Stimulated activated CD8-positive, alpha-beta memory T cell treated with anti-CD3 and anti-CD28 coated beads, Interleukin-15, amount 100 ng/mL, for 48 hours (primary cell): Measurements from ENCODE around the gene NXPE3.
"Not testable (repeated sequence)": the region's sequence is repeated elsewhere in the genome, so short reads cannot be mapped to it uniquely, and the experiment has no call there.

Experiments used
- DNase-seq, 2 donors: peaks; one replicate each; pipeline ENCODE4 v3.0.0-alpha.2; 2020; ENCODE audit warnings: low read depth in 2 of 2

The NXPE3 gene

DNA sequence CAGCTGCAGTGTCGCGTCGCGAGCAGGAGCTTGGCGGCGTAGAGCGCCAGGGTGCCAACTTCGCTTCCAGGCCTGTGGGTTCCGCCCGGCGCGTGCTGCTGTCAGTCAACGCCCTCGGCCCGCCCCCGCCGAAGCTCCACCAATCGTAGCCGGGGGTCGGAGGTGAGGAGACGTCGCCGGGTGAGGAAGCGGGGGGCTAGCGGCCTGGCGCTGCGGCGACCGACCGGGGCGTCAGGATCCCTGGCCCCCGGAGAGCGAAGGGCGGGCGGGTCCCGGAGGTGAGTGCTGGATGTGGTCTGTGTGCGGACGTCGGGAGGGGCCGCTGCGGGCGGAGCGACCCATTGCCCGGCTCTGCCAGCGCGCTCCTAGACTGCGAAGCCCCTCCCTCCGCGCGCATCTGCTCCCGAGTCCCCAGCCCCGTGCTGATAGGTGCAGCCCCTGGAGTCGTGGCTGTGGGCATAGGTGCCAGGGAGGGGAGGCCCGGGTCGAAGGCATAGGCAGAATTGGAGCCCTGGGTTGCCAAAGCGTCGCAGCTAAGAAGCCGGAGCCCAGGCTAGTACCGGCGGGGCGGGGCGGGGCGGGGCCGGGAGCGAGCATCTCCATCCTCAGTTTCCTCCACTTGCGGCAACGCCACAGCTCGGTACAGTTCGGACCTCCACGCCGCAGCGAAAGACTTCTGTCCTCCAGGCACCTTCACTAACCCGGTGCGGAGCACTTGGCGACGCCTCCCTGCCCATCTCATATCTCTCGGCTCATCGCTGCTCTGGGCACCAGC, at the start of gene NXPE3:
Gene NXPE3 (plus strand): TSS at position 165 of the 775 bp plus-strand sequence. CDS start 6,386 bp downstream, outside the sequence.
- peak; percentile 90 for DNase-seq

GRCh38 chr3:101729586-101729985, 49.4 kb upstream of the NXPE3 start:
- no peak for DNase-seq

DNA sequence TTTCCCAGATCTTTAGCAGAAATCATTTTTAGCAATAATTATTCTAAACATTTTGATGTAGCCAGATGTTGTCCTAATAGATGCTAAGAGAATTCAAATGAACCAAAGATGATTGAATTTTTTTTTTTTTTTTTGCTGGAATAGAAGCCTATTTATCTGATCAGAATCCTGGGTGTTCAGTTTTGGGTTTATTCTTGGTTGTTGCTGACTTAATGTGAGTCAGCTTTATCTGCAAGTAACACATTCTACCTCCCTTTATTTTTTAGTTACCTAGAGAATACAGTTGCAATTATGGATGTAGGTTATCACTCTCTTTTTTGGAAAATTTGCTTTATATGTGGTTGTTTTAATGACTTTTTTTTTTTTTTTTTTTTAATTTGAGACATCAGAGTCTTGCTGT, 48.2 kb upstream of the NXPE3 start:
- DNase-seq, result no peak

GRCh38 chr3:101732240-101732641, 46.8 kb upstream of the NXPE3 start:
- no peak for DNase-seq

GRCh38 chr3:101735833-101736232, 43.2 kb upstream of the NXPE3 start:
- DNase-seq, result no peak

DNA sequence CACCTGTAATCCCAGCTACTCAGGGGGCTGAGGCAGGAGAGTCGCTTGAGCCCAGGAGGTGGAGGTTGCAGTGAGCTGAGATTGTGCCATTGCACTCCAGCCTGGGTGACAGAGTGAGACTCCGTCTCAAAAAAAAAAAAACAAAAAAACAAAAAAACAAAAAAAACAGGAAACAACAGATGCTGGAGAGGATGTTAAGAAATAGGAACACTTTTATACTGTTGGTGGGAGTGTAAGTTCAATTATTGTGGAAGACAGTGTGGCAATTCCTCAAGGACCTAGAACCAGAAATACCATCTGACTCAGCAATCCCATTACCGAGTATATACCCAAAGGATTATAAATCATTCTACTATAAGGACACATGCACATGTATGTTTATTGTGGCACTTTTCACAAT, 37.1 kb upstream of the NXPE3 start:
- not testable (repeated sequence) for DNase-seq

DNA sequence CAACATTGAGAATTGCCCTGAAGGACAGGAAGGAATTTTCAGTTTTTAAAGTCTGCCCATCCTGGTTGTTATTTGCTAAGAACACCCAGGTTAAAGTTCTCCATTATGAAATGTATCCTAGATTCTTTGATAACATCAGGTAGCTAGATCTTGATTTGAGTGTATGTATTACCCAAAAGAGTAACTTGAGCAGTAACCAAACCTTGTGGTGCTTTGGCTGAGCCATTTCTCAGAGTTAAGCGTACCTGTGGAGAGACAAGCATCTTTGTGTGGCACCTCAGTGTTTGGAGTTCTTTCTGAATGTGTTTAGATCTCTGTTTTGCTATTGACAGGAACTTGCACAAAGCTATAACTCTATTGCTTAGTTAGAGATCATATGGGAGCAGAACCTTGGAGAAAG, 34.2 kb upstream of the NXPE3 start:
- no peak for DNase-seq

GRCh38 chr3:101745934-101746333, 33.1 kb upstream of the NXPE3 start:
- DNase-seq, result not testable (repeated sequence)

GRCh38 chr3:101753386-101754113, 25.5 kb upstream of the NXPE3 start:
- DNase-seq, result not testable (repeated sequence)

DNA sequence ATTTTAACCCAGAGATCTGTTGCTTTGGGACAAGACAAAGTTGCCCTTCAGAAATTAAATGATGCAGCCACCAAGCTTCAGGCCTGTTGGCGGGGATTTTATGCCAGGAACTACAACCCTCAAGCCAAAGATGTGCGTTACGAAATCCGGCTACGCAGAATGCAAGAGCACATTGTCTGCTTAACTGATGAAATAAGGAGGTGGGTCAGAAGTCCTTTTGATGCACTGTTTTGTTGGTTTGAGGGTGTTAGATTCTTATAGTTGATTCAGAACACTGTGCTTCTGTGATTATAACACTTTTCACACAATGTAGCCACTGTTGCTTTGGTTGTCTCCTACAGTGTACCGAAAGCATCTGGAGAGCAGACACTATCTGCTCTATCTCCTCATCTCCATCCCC, 20.8 kb upstream of the NXPE3 start:
- no peak for DNase-seq

GRCh38 chr3:101762041-101762646, 16.9 kb upstream of the NXPE3 start:
- no peak for DNase-seq

- DNase-seq, result not testable (repeated sequence)
Observed at GRCh38 chr3:101777745-101778281, 1.2 kb upstream of the NXPE3 start.

GRCh38 chr3:101778385-101779046, 495 bp upstream of the NXPE3 start:
- DNase-seq, result no peak

DNA sequence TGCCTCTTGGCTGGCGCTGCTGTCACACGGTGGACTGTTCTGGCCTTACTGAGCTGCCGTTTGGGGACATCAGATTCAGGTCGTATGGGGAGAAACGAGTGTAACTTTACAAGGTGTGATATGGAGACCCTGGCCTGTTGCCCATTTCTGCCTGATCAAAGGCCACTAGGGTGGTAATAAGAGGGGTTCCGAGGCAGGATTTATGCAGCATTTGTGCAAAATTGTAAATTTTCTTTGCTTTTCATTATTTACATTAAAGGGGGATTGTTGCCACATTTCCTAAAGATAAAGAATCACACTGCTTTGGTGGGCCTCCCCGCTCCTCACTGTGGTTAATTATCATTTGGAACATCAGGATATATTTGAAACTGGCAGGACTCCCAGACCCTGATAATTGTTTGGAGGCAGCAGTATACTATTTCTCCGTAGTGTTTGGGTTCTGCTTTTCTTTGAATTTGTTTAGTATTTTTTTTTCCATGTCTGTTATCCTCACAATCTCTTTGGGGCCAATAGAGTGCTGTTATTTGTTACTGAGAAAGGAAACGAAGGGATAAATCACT, 891 bp downstream of the NXPE3 start:
- no peak for DNase-seq

- no peak for DNase-seq
Observed at GRCh38 chr3:101780661-101781060, 1.6 kb downstream of the NXPE3 start.

- no peak for DNase-seq
Observed at GRCh38 chr3:101781166-101781565, 2.2 kb downstream of the NXPE3 start.

DNA sequence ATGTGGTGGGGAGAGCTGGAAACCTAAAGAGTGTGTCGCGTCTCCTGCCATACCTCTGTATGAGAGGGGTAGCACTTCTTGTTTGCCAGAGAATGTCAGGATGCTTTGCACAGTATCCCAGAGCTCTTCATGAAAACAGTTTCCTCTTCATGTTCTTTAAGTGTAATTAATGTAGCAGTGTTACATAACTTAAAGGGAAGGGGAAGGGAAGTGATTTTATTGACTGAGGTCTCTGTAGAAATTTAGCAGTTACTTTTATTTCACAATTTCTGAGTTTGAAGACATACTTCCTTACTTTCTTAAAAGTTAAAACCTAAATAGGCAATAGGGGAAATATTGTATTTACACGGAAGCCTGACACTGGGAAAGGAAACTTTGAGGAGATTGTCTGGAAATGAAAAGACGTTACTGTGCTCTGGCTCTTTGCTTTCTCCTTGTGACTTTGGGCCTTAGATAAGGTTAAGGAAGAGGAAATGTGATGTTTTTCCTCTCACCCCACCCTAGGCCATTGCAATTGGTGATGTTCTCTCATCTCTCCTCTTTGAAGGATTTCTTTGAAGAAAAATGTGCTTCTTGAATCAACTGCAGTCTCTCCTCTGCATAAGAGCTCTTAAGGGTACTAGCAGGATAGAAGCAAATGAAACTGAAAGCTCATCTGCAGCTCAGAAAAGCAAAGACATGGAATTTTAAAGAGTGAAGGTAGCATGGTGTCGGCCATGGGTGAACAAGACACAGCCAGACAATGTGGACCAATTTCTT, 6.0 kb downstream of the NXPE3 start:
- no peak for DNase-seq

GRCh38 chr3:101791778-101792177, 12.8 kb downstream of the NXPE3 start:
- DNase-seq, result no peak

DNA sequence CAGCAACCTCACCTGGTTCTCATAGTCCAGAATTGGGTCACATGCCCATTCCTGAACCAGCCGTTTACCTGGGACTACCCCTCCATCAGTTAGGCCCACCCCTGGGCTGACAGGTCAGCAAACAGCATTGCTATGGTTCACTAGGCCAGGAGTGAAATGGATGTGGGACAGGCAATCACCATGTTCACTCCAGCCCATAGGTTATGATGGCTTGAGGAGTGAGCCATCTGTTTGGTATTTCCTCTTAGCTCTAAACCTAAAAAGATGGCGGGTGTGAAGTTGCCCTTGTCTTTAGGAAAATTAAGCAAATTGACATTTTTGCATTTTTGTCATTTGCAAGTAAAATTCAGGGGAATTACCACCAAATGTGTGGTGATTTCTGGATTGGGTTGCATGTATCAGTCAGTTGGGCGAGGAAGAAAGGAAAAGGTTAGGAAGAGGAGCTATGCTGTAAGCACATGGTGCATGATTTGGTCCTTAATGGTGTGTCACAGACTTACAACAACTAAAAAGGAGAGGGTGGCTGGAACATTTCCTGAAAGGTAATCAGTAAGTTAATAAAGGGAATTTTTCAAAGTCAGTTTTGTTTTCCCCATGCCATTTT, 17.2 kb downstream of the NXPE3 start:
- no peak for DNase-seq

GRCh38 chr3:101801174-101801573, 22.2 kb downstream of the NXPE3 start:
- DNase-seq, result no peak
